Lung microvascular endothelial cell (primary cell): ENCODE data around the gene BSG. TPM values are rescaled to one million over a fixed set of nuclear protein-coding genes. Genes with fewer than 3 reads are reported as not detected.

Experiments used
- DNase-seq, 2 donors: peaks; one replicate each; pipeline versions ENCODE4 v3.0.0 to v3.0.0-alpha.2; 2010; ENCODE audit warnings: low read depth in 2 of 2
- total RNA-seq: library from RNA; depleted of rRNA; stranded (reverse); fragments of >200 nt; gene quantifications from 2 replicates; pipeline ENCODE4 v1.2.1, GENCODE V29; 2014

BSG gene
- 184 and 198 TPM in 2 replicates for total RNA-seq

DNA sequence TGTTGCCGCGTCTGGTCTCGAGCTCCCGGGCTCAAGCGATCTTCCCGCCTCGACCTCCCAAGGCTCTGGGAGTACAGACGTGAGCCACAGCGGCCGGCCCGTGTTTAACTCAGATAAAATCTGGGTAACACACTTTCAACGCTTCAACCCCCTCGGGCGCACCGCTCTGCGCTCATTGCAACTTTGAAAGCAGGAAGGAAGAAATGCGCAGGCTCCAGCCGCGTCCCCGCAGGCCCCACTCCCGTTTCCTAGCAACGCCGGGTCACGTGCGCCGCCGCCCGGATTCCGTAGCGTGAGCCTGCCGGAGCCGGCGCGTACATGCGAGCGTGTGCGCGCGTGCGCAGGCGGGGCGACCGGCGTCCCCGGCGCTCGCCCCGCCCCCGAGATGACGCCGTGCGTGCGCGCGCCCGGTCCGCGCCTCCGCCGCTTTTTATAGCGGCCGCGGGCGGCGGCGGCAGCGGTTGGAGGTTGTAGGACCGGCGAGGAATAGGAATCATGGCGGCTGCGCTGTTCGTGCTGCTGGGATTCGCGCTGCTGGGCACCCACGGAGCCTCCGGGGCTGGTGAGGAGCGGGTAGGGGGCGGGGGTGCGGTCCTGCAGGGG lies at the start of gene BSG:
Gene BSG, plus strand, starts transcription at position 457 of the 603 bp plus-strand sequence. Its CDS starts 39 bp downstream, at position 496.
- peak; percentile 98 to 99 for DNase-seq

DNA sequence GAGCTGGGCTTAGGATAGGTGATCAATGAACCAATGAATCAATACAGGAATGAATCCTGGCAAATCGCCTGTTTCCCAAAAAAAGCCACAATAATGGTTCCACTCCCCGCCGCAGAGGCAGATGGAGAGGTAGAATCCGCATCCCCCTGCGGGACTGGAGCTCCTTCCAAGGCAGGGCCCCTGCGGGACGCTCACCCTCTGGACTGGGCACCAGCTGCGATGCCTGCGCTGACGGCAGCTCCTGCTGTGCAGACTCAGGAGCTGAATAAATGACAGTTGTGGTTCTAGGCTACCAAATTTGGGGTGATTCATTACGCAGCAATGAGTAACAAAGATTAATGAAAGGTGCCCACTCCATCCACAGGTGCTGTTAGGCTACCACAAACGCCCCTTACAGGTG lies 49.7 kb upstream of the BSG start:
- DNase-seq, result no peak

DNA sequence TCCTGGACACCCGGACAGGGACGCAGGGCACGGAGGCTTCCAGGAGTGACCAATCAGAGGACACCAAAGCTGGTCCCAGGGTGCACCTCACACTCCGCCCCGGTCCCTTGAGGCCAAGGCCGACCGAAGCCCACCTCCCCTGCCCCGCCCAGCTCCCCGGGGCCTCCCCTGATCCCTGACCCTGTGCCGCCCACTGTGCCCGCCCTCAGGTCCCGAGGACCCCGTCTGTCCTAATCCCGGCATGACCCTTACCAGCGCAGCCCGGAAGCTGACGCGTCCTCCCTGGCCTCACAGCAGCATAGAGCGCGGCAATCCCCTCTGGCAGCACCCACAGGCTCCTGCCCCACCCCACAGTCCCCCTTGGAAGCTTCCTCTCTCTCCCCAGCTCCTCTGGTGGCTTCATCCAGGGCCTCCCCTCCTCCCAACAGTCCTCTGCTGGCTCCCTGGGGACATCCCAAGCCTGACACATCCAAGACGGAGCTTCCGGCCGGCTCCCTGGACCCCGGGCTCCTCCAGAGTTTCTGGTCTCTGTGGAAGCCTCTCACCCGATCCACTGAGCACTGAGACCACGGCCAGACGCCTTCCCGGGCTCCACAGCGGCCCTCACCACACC lies 48.2 kb upstream of the BSG start:
- no peak for DNase-seq

DNA sequence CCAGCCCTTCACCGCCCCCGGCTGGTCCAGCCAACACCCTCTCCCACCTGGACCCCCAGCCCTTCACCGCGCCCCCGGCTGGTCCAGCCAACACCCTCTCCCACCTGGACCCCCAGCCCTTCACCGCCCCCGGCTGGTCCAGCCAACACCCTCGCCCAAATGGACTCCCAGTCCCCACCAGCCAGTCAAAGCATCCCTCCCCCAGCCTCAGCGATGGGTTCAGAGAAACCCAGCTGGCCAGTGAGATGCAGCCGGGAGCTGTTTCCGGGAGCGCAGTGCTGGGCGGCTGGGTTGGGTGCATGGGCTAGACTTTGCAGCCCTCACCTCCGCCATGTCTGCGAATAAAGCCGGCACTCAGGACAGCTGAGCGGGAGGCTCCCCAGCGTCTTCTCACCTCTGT lies 47.4 kb upstream of the BSG start:
- no peak for DNase-seq

- no peak for DNase-seq
Observed at GRCh38 chr19:525857-526419, 46.5 kb upstream of the BSG start.

GRCh38 chr19:530134-531008 lies 42.0 kb upstream of the BSG start:
- DNase-seq, result no peak

GRCh38 chr19:531009-531752 lies 41.2 kb upstream of the BSG start:
- peak; percentile 84 to 91 for DNase-seq

DNA sequence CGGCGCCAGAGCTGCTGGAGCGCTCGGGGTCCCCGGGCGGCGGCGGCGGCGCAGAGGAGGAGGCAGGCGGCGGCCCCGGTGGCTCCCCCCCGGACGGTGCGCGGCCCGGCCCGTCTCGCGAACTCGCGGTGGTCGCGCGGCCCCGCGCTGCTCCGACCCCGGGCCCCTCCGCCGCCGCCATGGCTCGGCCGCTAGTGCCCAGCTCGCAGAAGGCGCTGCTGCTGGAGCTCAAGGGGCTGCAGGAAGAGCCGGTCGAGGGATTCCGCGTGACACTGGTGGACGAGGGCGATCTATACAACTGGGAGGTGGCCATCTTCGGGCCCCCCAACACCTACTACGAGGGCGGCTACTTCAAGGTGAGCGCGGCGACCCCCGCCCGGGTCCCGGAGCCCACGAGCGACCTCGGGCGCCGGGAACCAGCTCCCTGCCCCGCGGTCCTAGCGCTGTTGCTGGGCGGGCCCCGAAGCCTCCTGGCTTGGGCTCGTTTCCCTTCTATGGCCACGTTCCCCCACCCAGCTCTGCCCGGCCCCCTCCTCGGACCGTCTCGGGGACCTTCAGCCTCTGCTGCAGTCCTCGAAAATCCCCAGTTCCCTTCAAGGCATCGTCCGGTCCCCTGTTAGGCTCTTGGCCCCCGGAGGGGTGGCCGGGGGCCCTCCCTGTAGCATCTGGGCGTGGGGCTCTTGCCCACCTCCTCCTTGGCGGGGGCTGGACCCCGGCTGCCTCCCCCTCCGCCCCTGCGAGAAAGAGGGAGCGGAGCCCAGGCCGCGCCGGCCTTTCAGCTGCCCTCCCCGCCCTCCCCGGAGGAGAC lies 40.4 kb upstream of the BSG start, which contains the start of gene CDC34:
Gene CDC34, plus strand, starts transcription at position 8 of the 808 bp plus-strand sequence. Its CDS starts 172 bp downstream, at position 180.
- DNase-seq, result no peak

DNA sequence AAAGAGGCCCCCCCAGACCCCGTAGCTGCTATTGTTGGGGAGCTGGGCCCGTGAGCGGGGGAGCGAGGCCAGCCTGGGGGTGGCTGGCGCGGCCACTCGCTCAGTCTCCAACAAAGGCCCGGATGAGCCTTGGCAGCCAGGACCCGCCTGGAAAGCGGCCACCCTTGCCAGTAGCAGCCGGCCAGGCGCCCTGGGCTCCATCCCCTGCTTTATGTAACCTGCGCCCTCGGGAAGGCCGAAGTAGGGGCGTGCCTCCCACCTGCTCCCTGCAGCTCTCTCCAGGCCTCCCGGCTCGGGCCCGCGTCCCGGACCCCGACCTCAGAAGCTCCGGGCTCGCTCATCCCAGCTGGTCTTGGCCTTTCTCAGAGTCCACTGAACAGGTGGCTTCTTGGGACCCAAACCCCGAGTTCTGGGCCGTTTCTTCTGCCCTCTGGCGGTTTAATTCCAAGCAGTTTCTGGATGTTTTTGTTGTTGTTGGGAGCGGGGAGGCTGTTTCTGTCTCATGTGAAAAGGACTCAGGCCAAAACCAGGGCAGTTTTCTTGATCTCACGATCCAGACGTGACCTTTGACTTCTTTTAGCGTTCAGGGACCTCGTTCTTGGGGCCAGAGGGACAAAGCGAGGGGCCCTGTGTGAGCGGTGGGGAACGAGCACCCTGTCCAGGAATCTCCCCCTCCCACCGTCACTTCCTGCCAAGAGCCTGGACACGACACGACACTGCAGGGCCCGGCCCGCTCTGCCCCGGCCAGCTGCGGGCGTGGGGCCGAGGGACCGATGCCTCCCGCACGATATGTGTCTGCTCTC lies 39.6 kb upstream of the BSG start:
- DNase-seq, result peak; percentile 69 to 75

DNA sequence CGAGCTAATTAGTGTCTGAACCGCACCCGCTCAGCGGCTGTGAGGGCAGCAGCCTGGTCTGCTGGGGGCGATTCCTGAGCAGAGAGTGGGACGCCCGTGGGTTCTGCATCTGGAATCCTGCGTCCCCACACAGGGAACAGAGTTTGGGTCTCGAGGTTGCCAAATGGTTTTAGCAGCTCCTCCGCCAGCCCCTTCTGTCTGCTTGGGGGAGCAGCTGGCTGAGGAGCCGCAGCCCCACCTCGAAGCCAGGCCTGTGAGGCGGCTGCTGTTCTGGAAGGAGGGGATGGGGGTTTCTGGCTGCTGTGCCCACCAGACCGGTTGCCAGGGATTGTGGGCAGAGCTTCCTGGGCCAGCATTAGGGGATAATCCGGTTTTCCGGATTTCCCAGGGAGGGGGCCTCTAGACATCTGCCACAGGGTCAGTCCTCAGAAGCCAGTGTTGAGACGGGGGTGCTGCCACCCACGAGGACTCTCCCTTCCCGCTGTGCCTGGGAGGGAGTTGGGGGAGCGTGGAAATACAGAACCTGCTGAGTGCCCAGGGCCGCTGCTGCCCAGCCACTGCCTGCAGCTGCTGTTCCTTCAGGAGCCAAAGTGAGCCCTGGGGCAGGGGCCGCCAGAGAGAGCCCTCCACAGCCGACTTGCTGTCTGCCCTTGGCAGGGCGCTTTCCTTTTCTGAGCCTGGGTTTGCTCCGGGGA lies 38.9 kb upstream of the BSG start:
- DNase-seq, result no peak

DNA sequence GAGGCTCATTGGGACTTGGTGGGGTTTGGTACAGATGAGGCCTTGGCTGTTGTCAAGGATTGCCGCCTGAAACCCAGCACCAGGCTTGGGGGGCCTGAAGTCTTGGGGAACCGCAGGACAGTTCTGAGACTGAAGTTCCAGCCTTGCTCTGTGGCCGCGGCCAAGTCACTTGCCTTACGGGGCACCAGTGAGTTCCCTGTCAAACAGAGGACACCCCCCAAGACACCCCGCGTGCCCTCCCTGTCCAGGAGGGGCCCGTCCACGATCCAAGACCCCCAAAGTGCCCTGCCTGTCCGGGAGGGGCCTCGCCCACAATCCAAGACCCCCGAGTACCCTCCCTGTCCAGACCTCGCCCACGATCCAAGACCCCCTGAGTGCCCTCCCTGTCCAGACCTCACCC lies 38.3 kb upstream of the BSG start:
- no peak for DNase-seq

- peak in 1 of 2 donors; percentile 36 for DNase-seq
Observed at GRCh38 chr19:535017-535835, 37.2 kb upstream of the BSG start.

DNA sequence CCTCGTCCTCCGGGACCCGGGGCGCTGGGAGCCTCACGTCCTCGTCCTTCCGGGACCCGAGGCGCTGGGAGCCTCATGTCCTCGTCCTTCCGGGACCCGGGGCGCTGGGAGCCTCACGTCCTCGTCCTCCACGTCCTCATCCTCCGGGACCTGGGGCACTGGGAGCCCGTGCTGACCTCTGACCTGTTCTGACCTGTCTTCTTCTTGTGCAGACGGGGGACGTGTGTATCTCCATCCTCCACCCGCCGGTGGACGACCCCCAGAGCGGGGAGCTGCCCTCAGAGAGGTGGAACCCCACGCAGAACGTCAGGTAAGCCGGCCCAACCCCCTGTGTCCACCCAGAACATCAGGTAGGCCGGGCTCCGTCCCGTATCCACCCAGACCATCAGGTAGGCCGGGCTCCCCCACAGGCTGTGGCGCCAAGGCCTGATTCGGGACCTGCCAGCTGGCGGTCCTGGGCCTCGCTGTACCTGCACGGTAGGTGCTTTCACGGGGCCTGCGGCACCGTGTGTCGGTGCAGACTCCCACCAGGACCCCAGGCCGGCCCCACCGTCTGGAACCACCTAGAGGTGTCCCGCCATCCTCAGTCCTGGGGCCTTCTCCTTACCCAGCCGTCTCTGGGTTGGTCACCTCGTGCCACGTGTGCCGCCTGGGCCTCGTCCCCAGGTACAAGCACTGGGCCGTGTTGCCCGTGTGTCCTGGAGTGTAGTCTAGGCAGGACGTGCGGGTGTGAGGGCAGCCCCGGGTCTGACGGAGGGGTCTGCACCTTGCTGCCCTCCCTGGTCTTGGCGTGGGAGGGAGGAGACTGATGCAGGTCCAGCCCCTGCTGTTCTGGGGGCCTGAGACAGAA lies 36.1 kb upstream of the BSG start:
- DNase-seq, result no peak

- DNase-seq, result no peak
Observed at GRCh38 chr19:536881-537404, 35.5 kb upstream of the BSG start.

GRCh38 chr19:538641-539428 lies 33.6 kb upstream of the BSG start:
- DNase-seq, result no peak

DNA sequence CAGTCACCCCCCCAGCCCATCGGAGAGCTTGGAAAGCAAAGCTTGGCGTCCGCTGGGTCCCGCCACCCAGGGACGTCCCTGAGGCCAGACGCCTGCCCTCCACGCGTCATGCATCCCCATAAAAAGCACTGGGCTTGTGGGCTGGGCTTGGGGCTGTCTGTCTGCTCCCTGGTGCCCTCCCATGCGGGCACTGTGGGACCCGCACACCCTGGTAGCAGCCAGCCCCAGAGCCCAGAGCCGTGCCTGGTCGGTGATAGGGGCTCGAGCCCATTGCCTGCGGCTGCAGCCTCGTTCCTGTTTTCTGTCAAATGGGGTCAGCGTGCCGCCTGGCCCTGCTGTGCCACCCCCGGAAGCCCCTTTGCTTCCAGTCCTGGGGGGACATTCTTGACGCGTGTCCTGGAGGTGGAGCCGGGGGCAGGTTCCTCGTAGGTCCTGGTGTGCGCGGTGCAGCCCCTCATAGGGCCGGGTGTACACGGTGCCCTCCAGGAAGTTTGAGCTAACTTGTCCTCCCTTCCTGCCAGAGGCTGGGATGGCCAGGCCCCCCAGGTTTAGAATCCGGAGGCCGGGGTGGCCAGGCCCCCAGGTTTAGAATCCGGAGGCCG lies 32.9 kb upstream of the BSG start:
- no peak for DNase-seq
